Measurements from ENCODE around the gene HYAL1.

The HYAL1 gene

DNA sequence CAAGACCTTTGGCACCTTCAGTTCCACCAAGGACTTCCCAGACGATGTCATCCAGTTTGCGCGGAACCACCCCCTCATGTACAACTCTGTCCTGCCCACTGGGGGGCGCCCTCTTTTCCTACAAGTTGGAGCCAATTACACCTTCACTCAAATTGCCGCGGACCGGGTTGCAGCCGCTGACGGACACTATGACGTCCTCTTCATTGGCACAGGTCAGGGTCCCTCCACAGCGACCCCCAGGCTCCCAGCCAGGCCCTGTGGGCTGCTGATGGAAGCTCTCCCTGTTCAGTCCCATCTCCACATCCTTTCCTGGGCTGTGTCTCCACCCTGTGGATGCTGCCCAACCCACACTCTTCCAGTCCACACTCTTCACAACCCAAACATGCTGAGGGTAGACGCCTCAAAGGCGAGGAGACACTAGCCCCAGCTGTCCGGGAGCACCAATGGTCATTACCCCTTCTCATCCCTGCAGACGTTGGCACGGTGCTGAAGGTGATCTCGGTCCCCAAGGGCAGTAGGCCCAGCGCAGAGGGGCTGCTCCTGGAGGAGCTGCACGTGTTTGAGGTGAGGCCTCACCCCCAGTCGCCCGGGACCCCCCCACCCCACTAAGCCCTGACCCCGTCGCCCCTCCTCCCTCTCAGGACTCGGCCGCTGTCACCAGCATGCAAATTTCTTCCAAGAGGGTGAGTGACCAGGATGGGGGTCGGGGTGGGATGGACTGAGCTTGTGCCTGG is 28.8 kb downstream of the HYAL1 start:
- TF ChIP-seq CTCF (IDR thresholded peaks at IDR 0.05), result peak; percentile 95
- no peak for TF ChIP-seq ZFX (IDR thresholded peaks at IDR 0.05; ENCODE audit: borderline replicate concordance)
- no peak overlapping the region for H3K27ac ChIP-seq

DNA sequence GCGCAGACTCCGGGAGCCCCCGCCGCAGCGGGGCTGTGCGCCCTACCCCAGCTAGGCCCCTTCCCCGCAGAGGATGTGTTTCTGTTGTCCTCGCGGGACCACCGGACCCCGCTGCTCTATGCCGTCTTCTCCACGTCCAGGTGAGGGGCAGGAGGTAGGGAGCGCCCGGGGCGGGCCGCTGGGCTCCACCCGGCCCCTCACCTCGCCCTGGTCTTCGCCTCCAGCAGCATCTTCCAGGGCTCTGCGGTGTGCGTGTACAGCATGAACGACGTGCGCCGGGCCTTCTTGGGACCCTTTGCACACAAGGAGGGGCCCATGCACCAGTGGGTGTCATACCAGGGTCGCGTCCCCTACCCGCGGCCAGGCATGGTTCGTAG is 29.7 kb downstream of the HYAL1 start:
- TF ChIP-seq CTCF (IDR thresholded peaks at IDR 0.05) (no peak), ZFX (IDR thresholded peaks at IDR 0.05; ENCODE audit: borderline replicate concordance) (no peak)
- peak overlapping the region; percentile 73; the same call in 1 of the 2 replicates for H3K27ac ChIP-seq

- TF ChIP-seq CTCF (IDR thresholded peaks at IDR 0.05), result peak; percentile 95
- TF ChIP-seq ZFX (IDR thresholded peaks at IDR 0.05; ENCODE audit: borderline replicate concordance), result no peak
- peak overlapping the region; percentile 73 for H3K27ac ChIP-seq
Measured at GRCh38 chr3:50272911-50273688, 30.3 kb downstream of the HYAL1 start.

DNA sequence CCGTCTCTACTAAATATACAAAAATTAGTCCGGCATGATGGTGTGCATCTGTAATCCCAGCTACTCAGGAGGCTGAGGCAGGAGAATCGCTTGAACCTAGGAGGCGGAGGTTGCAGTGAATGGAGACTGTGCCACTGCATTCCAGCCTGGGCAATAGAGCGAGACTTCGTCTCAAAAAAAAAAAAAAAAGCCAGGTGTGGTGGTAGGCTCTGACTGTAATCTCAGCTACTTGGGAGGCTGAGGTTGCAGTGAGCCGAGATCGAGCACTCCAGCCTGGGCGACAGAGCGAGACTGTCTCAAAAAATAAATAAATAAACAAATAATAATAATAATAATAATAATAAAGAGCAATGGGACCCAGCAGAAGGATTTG is 30.9 kb downstream of the HYAL1 start:
- H3K27ac ChIP-seq, result peak overlapping the region; percentile 73

DNA sequence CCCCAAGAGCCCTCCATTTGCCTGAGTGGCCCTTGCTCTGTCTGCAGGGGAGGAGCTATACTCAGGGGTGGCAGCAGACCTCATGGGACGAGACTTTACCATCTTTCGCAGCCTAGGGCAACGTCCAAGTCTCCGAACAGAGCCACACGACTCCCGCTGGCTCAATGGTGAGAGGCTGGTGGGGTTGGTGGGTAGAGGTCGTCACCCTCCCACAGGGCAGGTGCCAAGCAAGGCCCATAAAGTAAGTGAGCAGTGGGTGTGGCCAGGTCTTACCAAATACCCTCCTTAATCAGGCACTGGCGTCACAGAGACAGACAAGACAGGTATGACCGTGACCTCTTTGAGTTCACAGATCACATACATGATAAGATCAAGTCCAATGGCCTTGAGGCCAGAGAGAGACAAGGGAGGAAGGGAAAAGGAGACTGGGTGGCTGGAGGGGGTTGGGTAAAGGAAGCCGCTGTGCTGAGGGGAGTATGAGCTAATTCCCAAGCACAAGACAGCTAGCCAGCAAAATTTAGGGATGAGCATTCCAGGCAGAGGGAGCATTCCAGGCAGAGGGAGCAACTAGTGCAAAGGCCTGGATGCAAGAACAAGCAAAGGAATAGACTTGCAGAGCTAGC is 31.9 kb downstream of the HYAL1 start:
- H3K27ac ChIP-seq, result peak overlapping the region; percentile 73

GRCh38 chr3:50270422-50271224 is 32.8 kb downstream of the HYAL1 start:
- TF ChIP-seq CTCF (IDR thresholded peaks at IDR 0.05), result no peak
- TF ChIP-seq ZFX (IDR thresholded peaks at IDR 0.05; ENCODE audit: borderline replicate concordance), result no peak
- peak overlapping the region; percentile 73 for H3K27ac ChIP-seq

More for the DNA sequence above, 31.9 kb downstream of the HYAL1 start:
- TF ChIP-seq CTCF (IDR thresholded peaks at IDR 0.05) (no peak), ZFX (IDR thresholded peaks at IDR 0.05; ENCODE audit: borderline replicate concordance) (no peak)

DNA sequence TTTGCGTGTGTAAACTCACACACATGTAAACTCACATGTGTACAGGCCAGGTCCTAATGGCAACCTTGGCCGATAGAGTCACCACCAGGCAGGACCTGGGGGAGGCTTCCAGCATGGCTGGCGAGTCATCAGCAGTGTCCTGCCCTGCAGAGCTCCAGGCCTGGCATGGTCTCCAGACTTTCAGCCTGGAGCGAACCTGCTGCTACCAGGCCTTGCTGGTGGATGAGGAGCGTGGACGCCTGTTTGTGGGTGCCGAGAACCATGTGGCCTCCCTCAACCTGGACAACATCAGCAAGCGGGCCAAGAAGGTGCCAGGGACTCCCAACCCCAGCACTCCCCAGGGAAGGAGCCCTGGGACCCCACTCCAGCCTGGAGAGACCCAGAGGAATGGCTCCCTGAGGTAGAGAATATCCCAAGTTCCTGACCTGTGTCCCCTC is 33.4 kb downstream of the HYAL1 start:
- no peak for TF ChIP-seq ZFX (IDR thresholded peaks at IDR 0.05; ENCODE audit: borderline replicate concordance)
- TF ChIP-seq CTCF (IDR thresholded peaks at IDR 0.05), result no peak
- H3K27ac ChIP-seq, result peak overlapping the region; percentile 73

All from 22Rv1 (cell line).